Cardiac fibroblast (primary cell): ENCODE results near the gene LTC4S.

Experiments
- DNase-seq, 2 donors: peaks; one replicate each; pipeline versions ENCODE4 v3.0.0 to v3.0.0-alpha.2; 2010; ENCODE audit warnings: low read depth in 2 of 2
- H3K4me3 ChIP-seq, 2 donors: replicated peaks in 1 of 2; 1 replicate in 1 of 2; 2 replicates in 1 of 2; pipeline ENCODE4 v1.5.1; 2011; ENCODE audit warnings: low read depth in 2 of 2, low read length in 2 of 2, mild to moderate bottlenecking in 2 of 2, moderate library complexity in 1 of 2
- TF ChIP-seq, protein P1 (sequence below): IDR thresholded peaks from one replicate; pipeline ENCODE4 v1.5.1; 2011; ENCODE audit warnings: low read depth, mild to moderate bottlenecking, low read length, inconsistent platforms

The LTC4S gene

GRCh38 chr5:179769796-179770195 lies 24.0 kb upstream of the LTC4S start:
- H3K4me3 ChIP-seq, result no peak overlapping the region
- TF ChIP-seq, protein P1, sequence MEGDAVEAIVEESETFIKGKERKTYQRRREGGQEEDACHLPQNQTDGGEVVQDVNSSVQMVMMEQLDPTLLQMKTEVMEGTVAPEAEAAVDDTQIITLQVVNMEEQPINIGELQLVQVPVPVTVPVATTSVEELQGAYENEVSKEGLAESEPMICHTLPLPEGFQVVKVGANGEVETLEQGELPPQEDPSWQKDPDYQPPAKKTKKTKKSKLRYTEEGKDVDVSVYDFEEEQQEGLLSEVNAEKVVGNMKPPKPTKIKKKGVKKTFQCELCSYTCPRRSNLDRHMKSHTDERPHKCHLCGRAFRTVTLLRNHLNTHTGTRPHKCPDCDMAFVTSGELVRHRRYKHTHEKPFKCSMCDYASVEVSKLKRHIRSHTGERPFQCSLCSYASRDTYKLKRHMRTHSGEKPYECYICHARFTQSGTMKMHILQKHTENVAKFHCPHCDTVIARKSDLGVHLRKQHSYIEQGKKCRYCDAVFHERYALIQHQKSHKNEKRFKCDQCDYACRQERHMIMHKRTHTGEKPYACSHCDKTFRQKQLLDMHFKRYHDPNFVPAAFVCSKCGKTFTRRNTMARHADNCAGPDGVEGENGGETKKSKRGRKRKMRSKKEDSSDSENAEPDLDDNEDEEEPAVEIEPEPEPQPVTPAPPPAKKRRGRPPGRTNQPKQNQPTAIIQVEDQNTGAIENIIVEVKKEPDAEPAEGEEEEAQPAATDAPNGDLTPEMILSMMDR, result no peak
- DNase-seq, result no peak

DNA sequence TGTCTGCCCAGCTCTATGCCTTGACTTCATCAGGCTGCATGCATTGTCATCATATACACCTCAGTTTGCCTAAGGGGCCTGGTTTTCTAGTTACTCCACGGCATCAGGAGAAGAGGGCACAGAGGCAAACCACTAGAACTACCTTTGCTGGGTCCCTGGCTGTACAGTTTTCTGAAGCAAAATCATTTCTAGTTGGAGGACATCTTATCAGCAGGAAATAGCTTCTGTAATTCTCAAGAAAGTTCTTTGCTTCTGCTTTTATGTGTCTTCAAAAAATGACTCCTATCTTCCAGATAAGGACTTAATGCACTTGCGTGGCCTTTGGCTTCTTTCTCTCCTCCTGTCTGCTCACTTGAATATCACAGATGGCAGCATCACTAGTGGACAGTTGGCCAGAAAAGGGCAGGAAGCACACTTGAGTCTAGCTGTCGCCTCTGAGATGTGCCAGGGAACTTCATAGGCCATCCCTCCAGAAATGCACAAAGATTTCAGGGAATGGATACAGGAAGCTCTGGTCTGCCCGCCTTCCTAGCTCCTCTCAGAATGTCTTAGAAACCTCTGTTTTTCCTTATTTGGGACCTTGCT lies 22.4 kb upstream of the LTC4S start:
- H3K4me3 ChIP-seq, result no peak overlapping the region
- TF ChIP-seq, protein P1, result no peak
- DNase-seq, result no peak

DNA sequence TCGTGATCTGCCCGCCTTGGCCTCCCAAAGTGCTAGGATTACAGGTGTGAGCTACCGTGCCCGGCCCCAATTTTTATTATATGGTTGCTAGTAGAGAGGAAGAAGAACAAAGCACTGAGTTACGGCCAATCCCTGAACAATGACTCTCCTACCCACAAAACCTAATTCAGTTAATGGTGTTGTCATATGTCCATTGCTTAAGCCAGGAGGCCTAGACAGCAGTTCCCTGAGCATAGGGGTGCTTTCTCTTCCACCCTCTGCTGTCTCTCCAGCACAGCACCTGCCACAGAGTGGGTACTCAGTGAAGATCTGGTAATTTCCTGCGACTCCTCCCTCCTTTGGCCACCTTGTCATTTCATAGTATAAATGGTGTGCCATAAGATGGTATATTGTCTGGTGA lies 21.4 kb upstream of the LTC4S start:
- TF ChIP-seq, protein P1, result no peak
- DNase-seq, result no peak
- H3K4me3 ChIP-seq, result no peak overlapping the region

- DNase-seq, result no peak
- no peak overlapping the region for H3K4me3 ChIP-seq
- TF ChIP-seq, protein P1, result no peak
These were observed 20.1 kb upstream of the LTC4S start for GRCh38 chr5:179773686-179774040.

DNA sequence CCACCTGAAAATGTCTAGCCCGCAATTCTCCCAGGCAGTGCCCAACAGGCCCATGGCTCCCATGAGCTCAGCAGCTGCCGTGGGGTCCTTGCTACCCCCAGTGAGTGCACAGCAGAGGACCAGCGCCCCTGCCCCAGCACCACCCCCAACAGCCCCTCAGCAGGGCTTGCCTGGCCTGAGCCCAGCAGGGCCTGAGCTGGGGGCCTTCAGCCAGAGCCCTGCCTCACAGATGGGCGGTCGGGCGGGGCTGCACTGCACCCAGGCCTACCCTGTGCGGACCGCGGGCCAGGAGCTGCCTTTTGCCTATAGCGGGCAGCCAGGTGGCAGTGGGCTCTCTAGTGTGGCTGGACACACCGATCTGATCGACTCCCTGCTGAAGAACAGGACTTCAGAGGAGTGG lies 19.3 kb upstream of the LTC4S start:
- H3K4me3 ChIP-seq, result no peak overlapping the region
- DNase-seq, result no peak
- TF ChIP-seq, protein P1, result no peak

- TF ChIP-seq, protein P1, result no peak
- DNase-seq, result no peak
- no peak overlapping the region for H3K4me3 ChIP-seq
These were observed 17.3 kb upstream of the LTC4S start for GRCh38 chr5:179776411-179776938.

DNA sequence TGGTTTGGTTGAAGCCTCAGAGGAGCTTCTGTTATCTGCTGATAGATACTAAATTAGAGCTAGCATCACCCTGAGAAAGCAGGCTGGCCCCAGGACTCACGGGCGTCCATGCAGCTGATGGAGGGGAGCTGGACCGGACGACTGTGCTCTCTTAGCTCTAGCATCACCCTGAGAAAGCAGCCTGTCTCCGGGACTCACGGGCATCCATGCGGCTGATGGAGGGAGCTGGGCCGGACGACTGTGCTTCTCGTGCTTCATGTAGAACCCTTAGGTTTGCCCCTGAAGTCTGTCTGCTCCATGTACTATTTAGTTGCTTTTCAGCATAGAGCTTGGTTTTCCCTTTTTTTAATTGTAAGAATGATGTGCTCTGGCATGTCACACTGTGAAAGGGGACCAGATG lies 16.3 kb upstream of the LTC4S start:
- H3K4me3 ChIP-seq, result no peak overlapping the region
- TF ChIP-seq, protein P1, result no peak
- no peak for DNase-seq
